Keratinocyte (primary cell): ENCODE data around the gene WNK4. TPM values are rescaled to one million over a fixed set of nuclear protein-coding genes. Genes with fewer than 3 reads are reported as not detected.

Source experiments
- DNase-seq: peaks from one replicate; pipeline ENCODE4 v3.0.0-alpha.2; 2011; ENCODE audit warnings: low read depth, missing footprints, low spot score
- FAIRE-seq: peaks from 2 replicates; lab custom pipeline; 2011; peaks lifted over from hg19 to GRCh38; lab: Jason Lieb, UNC
- H2AFZ ChIP-seq: 2 replicates; pipeline ENCODE4 v1.6.0; 2012; ENCODE audit warnings: low read length, control low read depth, inconsistent platforms; ENCODE audit not compliant: control insufficient read depth
- H3K27ac ChIP-seq: 2 replicates; pipeline ENCODE4 v1.5.1; 2011; ENCODE audit warnings: low read length; ENCODE audit not compliant: control insufficient read depth, insufficient read depth
- H3K27me3 ChIP-seq: 3 replicates; pipeline ENCODE4 v1.6.0; 2011; ENCODE audit warnings: low read length; ENCODE audit not compliant: control insufficient read depth, insufficient read depth; ENCODE audit errors: extremely low read depth
- H3K36me3 ChIP-seq, 2 experiments: 2 replicates in 1 of 2; 3 replicates in 1 of 2; pipeline ENCODE4 v1.5.1; 2011; ENCODE audit warnings: low read length in 2 of 2, mild to moderate bottlenecking in 1 of 2; ENCODE audit not compliant: control insufficient read depth in 2 of 2, insufficient read depth in 2 of 2; ENCODE audit errors: extremely low read depth in 1 of 2
- H3K4me1 ChIP-seq: 3 replicates; pipeline ENCODE4 v1.5.1; 2011; ENCODE audit warnings: low read length; ENCODE audit not compliant: control insufficient read depth, insufficient read depth; ENCODE audit errors: extremely low read depth
- H3K4me2 ChIP-seq: 3 replicates; pipeline ENCODE4 v1.6.0; 2011; ENCODE audit warnings: low read depth, low read length; ENCODE audit not compliant: control insufficient read depth, insufficient read depth; ENCODE audit errors: extremely low read depth
- H3K4me3 ChIP-seq, 3 experiments: fragments of 200-600 bp in 1 of 3; sonication (generic) in 1 of 3; 2 replicates in 2 of 3; 3 replicates in 1 of 3; pipeline ENCODE4 v1.5.1; 2011 to 2016; ENCODE audit warnings: low read length in 3 of 3, mild to moderate bottlenecking in 3 of 3, control low read depth in 2 of 3, inconsistent platforms in 1 of 3, low read depth in 1 of 3, mixed read lengths in 1 of 3, mixed run types in 1 of 3, moderate library complexity in 1 of 3; ENCODE audit not compliant: control insufficient read depth in 2 of 3, insufficient read depth in 2 of 3; ENCODE audit errors: extremely low read depth in 1 of 3
- H3K79me2 ChIP-seq: 2 replicates; pipeline ENCODE4 v1.6.0; 2012; ENCODE audit warnings: low read length; ENCODE audit not compliant: control insufficient read depth, insufficient read depth
- H3K9ac ChIP-seq: 3 replicates; pipeline ENCODE4 v1.6.0; 2011; ENCODE audit warnings: low read length; ENCODE audit not compliant: control insufficient read depth, insufficient read depth; ENCODE audit errors: extremely low read depth
- H3K9me1 ChIP-seq: 3 replicates; pipeline ENCODE4 v1.6.0; 2011; ENCODE audit warnings: low read length; ENCODE audit not compliant: control insufficient read depth, insufficient read depth; ENCODE audit errors: extremely low read depth
- H3K9me3 ChIP-seq: 2 replicates; pipeline ENCODE4 v1.5.1; 2012; ENCODE audit warnings: low read depth, low read length; ENCODE audit not compliant: control insufficient read depth
- H4K20me1 ChIP-seq: 3 replicates; pipeline ENCODE4 v1.6.0; 2011; ENCODE audit warnings: low read length; ENCODE audit not compliant: control insufficient read depth, insufficient read depth; ENCODE audit errors: extremely low read depth
- EZH2 ChIP-seq: IDR thresholded peaks from one replicate; pipeline ENCODE4 v1.6.1; 2012; ENCODE audit warnings: inconsistent platforms, mild to moderate bottlenecking, low read length, moderate library complexity
- dilution Hi-C: fragments of 300-500 bp; cut with MboI; formaldehyde crosslinking; loops from one replicate; pipeline ENCODE4 v1.7.0; 2020; ENCODE audit warnings: low sequenced_read_pairs; ENCODE audit not compliant: extremely low pct_ligation_motif_present
- polyA plus RNA-seq, 5 experiments: library from polyadenylated mRNA; depleted of rRNA in 3 of 5; stranded (reverse) in 3 of 5; stranded (forward) in 1 of 5; unstranded in 1 of 5; fragments of >200 nt; gene quantifications; 1 replicate in 1 of 5; 2 replicates in 3 of 5; 3 replicates in 1 of 5; pipeline versions ENCODE4 v1.2.1 to v1.2.3, GENCODE V29; 2011 to 2012; ENCODE audit warnings: missing spikeins in 2 of 5, low read depth in 1 of 5, low replicate concordance in 1 of 5
- TF ChIP-seq, protein P1 (sequence below), 3 experiments: IDR thresholded peaks in 1 of 3; conservative IDR thresholded peaks in 1 of 3; optimal IDR thresholded peaks in 1 of 3; 2 replicates in 2 of 3; 3 replicates in 1 of 3; pipeline versions ENCODE3 to v1.5.1; 2011; ENCODE audit warnings: low read length in 3 of 3, mild to moderate bottlenecking in 3 of 3, moderate library complexity in 2 of 3, control low read depth in 1 of 3, inconsistent platforms in 1 of 3; ENCODE audit not compliant: insufficient read depth in 2 of 3; ENCODE audit errors: extremely low read depth in 1 of 3

WNK4 gene
- polyA plus RNA-seq, 1 donor (not counting 4 experiments of a cell fraction or from before 2014, with no cell fraction given): 0.04 TPM

GRCh38 chr17:42814633-42815399 lies 34.4 kb downstream of the WNK4 start:
- Histone ChIP-seq H4K20me1 (no peaks in the 10 kb centered on the region), H3K9ac (no peak overlapping the region), H3K27ac (no peak overlapping the region), H3K36me3 (peaks cover 42 to 57% of the 10 kb centered on the region in 2 experiments), H3K27me3 (no peaks in the 10 kb centered on the region), H3K9me3 (no peaks in the 10 kb centered on the region), H3K9me1 (peaks cover 2% of the 10 kb centered on the region), H2AFZ (no peak overlapping the region), H3K4me1 (no peaks in the 10 kb centered on the region), H3K4me3 (no peak overlapping the region), H3K4me2 (no peak overlapping the region), H3K79me2 (no peaks in the 10 kb centered on the region)
- FAIRE-seq (no peak), DNase-seq (no peak)
- TF ChIP-seq, protein P1, sequence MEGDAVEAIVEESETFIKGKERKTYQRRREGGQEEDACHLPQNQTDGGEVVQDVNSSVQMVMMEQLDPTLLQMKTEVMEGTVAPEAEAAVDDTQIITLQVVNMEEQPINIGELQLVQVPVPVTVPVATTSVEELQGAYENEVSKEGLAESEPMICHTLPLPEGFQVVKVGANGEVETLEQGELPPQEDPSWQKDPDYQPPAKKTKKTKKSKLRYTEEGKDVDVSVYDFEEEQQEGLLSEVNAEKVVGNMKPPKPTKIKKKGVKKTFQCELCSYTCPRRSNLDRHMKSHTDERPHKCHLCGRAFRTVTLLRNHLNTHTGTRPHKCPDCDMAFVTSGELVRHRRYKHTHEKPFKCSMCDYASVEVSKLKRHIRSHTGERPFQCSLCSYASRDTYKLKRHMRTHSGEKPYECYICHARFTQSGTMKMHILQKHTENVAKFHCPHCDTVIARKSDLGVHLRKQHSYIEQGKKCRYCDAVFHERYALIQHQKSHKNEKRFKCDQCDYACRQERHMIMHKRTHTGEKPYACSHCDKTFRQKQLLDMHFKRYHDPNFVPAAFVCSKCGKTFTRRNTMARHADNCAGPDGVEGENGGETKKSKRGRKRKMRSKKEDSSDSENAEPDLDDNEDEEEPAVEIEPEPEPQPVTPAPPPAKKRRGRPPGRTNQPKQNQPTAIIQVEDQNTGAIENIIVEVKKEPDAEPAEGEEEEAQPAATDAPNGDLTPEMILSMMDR (optimal IDR thresholded peaks at IDR 0.05 in 1 of 3, IDR thresholded peaks at IDR 0.05 in 1 of 3, conservative IDR thresholded peaks at IDR 0.05 in 1 of 3; ENCODE audit: extremely low read depth in 1 of 3, insufficient read depth in 2 of 3, low read length in 3 of 3): no peak
- no peak for TF ChIP-seq EZH2
- dilution Hi-C loops: no loop called here

DNA sequence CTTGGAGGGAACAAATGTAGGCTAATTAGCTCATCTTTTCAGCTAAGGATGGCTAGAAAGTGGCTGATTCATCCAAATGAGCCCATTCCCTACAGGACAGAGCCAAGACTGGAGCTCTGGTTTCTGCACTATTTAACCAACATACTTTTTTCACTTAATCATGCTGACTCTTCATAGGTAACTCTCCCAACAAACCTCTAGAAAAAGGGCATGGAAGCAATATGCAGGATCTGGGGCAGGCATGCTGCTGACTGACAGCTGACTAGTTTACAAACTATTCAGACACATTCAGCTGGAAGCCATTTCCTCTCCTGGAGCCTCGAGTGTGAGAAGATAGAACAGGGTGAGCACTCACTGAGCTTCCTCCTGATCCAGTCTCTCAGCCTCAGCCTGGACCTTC lies 37.5 kb downstream of the WNK4 start:
- FAIRE-seq (no peak), DNase-seq (no peak)
- no peak overlapping the region for H2AFZ ChIP-seq
- no peaks in the 10 kb centered on the region for H4K20me1 ChIP-seq
- no peak for TF ChIP-seq EZH2
- TF ChIP-seq, protein P1 (optimal IDR thresholded peaks at IDR 0.05 in 1 of 3, IDR thresholded peaks at IDR 0.05 in 1 of 3, conservative IDR thresholded peaks at IDR 0.05 in 1 of 3; ENCODE audit: extremely low read depth in 1 of 3, insufficient read depth in 2 of 3, low read length in 3 of 3): no peak
- H3K27ac ChIP-seq: no peak overlapping the region
- H3K9ac ChIP-seq: no peak overlapping the region
- no peaks in the 10 kb centered on the region for H3K27me3 ChIP-seq
- dilution Hi-C loops: no loop called here
- peaks cover 40 to 45% of the 10 kb centered on the region in 2 experiments for H3K36me3 ChIP-seq
- H3K9me3 ChIP-seq: no peaks in the 10 kb centered on the region
- peaks cover 14% of the 10 kb centered on the region for H3K79me2 ChIP-seq
- peaks cover 2% of the 10 kb centered on the region for H3K4me1 ChIP-seq
- no peak overlapping the region for H3K4me2 ChIP-seq
- H3K9me1 ChIP-seq: no peaks in the 10 kb centered on the region
- H3K4me3 ChIP-seq: no peak overlapping the region
